K562 (cell line): ENCODE measurements around the gene PLA2G4F. TPM values are rescaled to one million over a fixed set of nuclear protein-coding genes. Genes with fewer than 3 reads are reported as not detected.

Source experiments
- GATAD2A ChIP-seq: fragments of 450-650 bp; IDR thresholded peaks from 2 replicates; pipeline ENCODE4 v1.6.1; 2017
- HMGN3 ChIP-seq: IDR thresholded peaks from 2 replicates; pipeline ENCODE4 v1.6.1; 2011; ENCODE audit warnings: borderline replicate concordance, low read depth, mild to moderate bottlenecking, mixed read lengths, low read length; ENCODE audit not compliant: insufficient read length; ENCODE audit errors: extremely low read depth
- MTA3 ChIP-seq: fragments of 450-650 bp; formaldehyde crosslinking; IDR thresholded peaks from 2 replicates; pipeline ENCODE4 v1.6.1; 2017; ENCODE audit warnings: mild to moderate bottlenecking, borderline replicate concordance
- NCOA4 ChIP-seq: fragments of 450-650 bp; IDR thresholded peaks from 2 replicates; pipeline ENCODE4 v1.6.1; 2018; ENCODE audit warnings: mild to moderate bottlenecking; ENCODE audit not compliant: partially characterized antibody
- PHF8 ChIP-seq: fragments of 200-600 bp; sonication (generic); IDR thresholded peaks from 2 replicates; pipeline ENCODE4 v1.6.1; 2012; ENCODE audit warnings: mixed run types, mild to moderate bottlenecking, inconsistent platforms, low read length, moderate library complexity, borderline replicate concordance
- ZBED1 ChIP-seq: IDR thresholded peaks from 2 replicates; pipeline ENCODE4 v1.6.1; 2014
- ZNF263 ChIP-seq: sonication (generic); formaldehyde crosslinking; IDR thresholded peaks from 2 replicates; pipeline ENCODE4 v1.8.0; 2022; ENCODE audit warnings: mild to moderate bottlenecking, missing genetic modification reagents, borderline replicate concordance
- ZNF511 ChIP-seq: sonication (generic); formaldehyde crosslinking; IDR thresholded peaks from 2 replicates; pipeline ENCODE4 v1.8.0; 2022; ENCODE audit warnings: mild to moderate bottlenecking, missing genetic modification reagents
- polyA plus RNA-seq, 8 experiments: library from polyadenylated mRNA; depleted of rRNA in 4 of 8; stranded (reverse) in 5 of 8; unstranded in 3 of 8; fragments of >200 nt; fragmentation: Nextera tagmentation in 2 of 8; fragmentation: Illumina TruSeq in 1 of 8; extraction: Ambion mirVana in 2 of 8; extraction: Trizol in 1 of 8; gene quantifications; 2 replicates each; pipeline versions ENCODE4 v1.2.1 to v1.2.3, GENCODE V29; 2011 to 2014; ENCODE audit warnings: inconsistent platforms in 1 of 8, missing spikeins in 1 of 8
- total RNA-seq, 7 experiments: library from RNA; depleted of rRNA in 6 of 7; stranded (reverse); fragments of >200 nt in 6 of 7; fragmentation: Illumina TruSeq in 2 of 7; extraction: Trizol in 2 of 7; gene quantifications; 2 replicates each; pipeline versions ENCODE4 v1.2.1 to v1.2.3, GENCODE V29; 2011 to 2021; ENCODE audit warnings: low replicate concordance in 1 of 7
- TF ChIP-seq, protein P1 (sequence below): fragments of 250-450 bp; sonication (Bioruptor Pico); IDR thresholded peaks from 2 replicates; pipeline ENCODE4 v1.4.0; 2020; ENCODE audit warnings: mild to moderate bottlenecking, moderate library complexity, borderline replicate concordance
- TF ChIP-seq, protein P2 (sequence below): fragments of 250-450 bp; sonication (Bioruptor Pico); IDR thresholded peaks from 2 replicates; pipeline ENCODE4 v1.8.0; 2021; ENCODE audit warnings: moderate library complexity, mild to moderate bottlenecking, inconsistent platforms

Gene PLA2G4F
- total and polyA plus RNA-seq, 9 of the 15 experiments (the other 6 are each of a cell fraction or from before 2014, with no cell fraction given) = 0.02 TPM; not detected in 8

DNA sequence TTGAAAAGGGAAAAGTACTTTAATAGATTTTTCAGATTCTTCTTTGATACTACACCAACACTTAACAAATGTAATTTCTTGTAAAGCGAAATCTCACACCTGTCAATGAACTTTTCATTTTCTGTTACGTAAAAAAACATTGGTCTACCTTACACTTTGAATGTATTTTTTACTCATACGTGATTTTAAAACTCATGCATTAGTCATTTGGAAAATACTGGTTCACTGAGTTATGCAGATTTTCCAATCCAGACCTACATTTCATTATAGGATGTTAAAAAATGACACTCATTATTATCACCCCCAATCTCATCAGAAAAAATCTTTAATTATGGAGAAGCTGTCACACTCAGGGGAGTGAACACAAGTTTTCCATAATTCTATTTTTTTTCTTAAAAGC is 36.9 kb upstream of the PLA2G4F start (continued):
- TF ChIP-seq HMGN3 (no peak), ZNF511 (no peak), PHF8 (no peak), MTA3 (no peak), GATAD2A (no peak), ZBED1 (no peak), ZNF263 (CRISPR knock-in tag) (no peak), NCOA4 (no peak)
- TF ChIP-seq, protein P1, sequence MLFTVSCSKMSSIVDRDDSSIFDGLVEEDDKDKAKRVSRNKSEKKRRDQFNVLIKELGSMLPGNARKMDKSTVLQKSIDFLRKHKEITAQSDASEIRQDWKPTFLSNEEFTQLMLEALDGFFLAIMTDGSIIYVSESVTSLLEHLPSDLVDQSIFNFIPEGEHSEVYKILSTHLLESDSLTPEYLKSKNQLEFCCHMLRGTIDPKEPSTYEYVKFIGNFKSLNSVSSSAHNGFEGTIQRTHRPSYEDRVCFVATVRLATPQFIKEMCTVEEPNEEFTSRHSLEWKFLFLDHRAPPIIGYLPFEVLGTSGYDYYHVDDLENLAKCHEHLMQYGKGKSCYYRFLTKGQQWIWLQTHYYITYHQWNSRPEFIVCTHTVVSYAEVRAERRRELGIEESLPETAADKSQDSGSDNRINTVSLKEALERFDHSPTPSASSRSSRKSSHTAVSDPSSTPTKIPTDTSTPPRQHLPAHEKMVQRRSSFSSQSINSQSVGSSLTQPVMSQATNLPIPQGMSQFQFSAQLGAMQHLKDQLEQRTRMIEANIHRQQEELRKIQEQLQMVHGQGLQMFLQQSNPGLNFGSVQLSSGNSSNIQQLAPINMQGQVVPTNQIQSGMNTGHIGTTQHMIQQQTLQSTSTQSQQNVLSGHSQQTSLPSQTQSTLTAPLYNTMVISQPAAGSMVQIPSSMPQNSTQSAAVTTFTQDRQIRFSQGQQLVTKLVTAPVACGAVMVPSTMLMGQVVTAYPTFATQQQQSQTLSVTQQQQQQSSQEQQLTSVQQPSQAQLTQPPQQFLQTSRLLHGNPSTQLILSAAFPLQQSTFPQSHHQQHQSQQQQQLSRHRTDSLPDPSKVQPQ (CRISPR knock-in tag) = no peak
- TF ChIP-seq, protein P2, sequence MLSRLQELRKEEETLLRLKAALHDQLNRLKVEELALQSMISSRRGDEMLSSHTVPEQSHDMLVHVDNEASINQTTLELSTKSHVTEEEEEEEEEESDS (CRISPR knock-in tag) = no peak
